Activated CD8-positive, alpha-beta memory T cell treated with anti-CD3 and anti-CD28 coated beads, Interleukin-2, amount 50 U/mL, for 24 hours (primary cell): ENCODE results near the gene HRNR.
"Not testable (repeated sequence)": the region's sequence is repeated elsewhere in the genome, so short reads cannot be mapped to it uniquely, and the experiment has no call there.

ENCODE experiments used
- DNase-seq: peaks from one replicate; pipeline ENCODE4 v3.0.0-alpha.2; 2020; ENCODE audit errors: extremely low read depth

Gene HRNR

GRCh38 chr1:152224093-152224492 is at the start of gene HRNR:
TSS of gene HRNR (minus strand) at chr1:152224193. CDS start at chr1:152223253, 940 bp downstream.
- no peak for DNase-seq

GRCh38 chr1:152256394-152256793 is 32.4 kb upstream of the HRNR start:
- not testable (repeated sequence) for DNase-seq

GRCh38 chr1:152252157-152252556 is 28.2 kb upstream of the HRNR start:
- DNase-seq: no peak

DNA sequence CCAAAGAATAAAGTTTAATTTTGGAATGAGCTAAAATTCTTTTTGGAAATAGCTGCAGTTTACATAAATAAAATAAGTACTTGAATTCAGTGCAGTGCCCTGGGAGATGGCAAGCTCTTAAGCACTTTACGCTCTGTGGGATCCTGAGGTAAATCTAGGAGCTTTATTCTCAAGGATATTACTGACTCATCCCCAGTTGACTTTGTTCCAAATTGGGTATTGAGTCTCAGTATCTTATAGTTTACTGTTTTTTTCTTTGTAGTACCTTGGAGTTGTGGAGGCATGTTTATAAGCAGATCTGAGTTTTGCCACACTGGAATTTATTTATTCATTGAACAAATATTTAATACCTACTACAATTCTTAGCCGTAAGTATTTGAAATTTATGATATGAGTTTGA is 27.4 kb upstream of the HRNR start:
- no peak for DNase-seq

DNA sequence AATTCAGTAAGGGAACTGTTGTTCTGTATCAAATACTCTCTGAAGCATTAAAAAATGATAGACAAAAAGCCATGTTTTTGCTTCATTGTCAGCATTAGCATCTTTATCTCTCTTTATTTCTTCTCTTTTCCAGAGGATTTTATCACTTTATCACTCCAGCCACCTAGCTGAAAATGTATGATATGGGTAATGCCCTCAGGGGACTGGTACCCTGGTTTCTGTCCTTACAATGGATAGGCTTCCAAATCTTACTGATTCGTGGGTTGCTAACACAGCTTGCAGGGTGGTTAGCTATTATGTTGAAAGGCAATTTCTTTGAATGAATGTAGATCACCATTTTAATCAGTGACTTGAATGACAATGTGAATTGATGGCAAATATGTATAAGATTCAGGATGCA is 23.3 kb upstream of the HRNR start:
- DNase-seq: no peak

GRCh38 chr1:152244576-152245273 is 20.7 kb upstream of the HRNR start:
- no peak for DNase-seq

DNA sequence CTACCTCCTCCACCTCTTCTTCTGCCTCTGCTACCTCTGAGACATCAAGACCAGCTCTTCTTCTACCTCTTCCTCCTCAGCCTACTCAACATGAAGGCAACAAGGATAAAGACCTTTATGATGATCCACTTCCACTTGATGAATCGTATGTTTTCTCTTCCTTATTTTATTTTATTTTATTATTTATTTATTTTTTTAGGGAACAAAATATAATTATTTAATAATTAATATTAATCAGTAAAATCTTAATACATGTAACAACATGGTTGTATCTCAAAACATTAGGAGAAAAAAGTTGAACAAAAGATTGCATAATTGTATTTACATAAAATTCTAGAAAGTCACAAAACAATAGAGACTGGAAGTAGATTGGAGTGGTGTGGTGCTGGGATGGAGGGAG is 13.1 kb upstream of the HRNR start:
- no peak for DNase-seq

DNA sequence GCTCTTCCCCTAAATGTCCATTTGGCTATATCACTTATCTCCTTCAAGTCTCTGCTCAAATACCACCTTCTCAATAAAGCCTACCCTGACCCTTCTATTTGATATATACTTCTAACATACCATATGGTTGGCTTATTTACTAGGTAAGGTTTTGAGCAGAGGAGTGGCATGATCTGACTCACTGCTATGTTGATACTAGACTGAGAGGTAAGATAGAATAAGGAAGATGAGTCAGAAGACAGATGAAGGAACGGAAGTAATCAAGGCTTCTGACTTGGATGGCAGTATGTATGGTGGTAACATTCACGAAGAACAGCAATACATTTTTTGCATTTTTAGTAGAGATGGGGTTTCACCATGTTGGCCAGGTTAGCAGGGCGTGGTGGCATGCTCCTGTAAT is 4.8 kb upstream of the HRNR start:
- no peak for DNase-seq

DNA sequence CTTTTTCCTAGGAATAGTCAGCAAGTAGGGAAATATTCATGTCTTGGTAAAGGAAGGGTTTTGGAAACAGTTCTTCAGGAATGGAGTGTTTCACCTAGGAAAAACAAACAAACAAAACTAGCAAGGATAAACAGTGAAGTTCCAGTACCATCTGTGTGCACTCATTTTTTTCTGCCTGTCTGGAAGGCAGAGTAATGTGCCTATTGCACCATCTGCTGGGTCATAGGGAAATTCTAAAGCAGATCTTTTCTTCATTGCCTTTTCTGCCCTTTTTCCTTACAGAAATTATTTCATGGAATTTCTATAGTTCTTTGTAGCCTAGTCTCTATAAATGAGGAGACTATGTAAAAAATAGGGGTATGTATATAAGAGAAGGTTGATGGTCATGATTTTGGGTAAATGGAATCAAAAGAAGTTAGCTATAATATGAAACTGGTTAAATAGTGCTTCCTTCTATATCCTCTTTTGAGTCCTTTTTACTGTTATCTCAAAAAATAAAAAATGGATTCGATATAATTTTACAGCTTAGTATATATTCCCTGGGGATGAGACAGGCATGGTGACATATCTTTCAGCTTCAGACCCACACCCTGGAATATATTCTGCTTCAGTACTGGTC is 3.4 kb upstream of the HRNR start:
- DNase-seq: no peak

DNA sequence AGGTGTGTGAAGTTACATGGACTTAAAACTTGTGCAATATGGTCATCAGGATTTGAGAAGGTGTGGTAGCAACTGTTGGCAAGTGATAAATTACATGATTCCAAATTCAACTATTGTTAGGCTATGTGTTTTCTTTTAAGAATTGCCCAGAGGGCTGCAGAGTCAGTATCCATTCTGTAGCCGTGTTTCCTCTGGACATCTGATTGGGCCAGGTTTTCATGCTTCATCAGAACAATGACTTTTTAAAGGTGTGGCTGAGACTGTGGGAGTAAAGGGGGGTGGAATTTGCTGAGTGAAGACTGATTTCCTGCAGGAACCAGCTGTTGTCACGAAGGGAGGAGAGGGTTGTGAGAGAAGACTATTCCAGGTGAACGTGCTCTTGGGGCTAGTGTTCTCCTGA is 1.7 kb upstream of the HRNR start:
- no peak for DNase-seq

GRCh38 chr1:152220166-152221163 is 3.5 kb downstream of the HRNR start:
- no peak for DNase-seq

- not testable (repeated sequence) for DNase-seq
These were observed 4.6 kb downstream of the HRNR start for GRCh38 chr1:152219438-152219837.

- DNase-seq: no peak
These were observed 5.1 kb downstream of the HRNR start for GRCh38 chr1:152218762-152219436.

DNA sequence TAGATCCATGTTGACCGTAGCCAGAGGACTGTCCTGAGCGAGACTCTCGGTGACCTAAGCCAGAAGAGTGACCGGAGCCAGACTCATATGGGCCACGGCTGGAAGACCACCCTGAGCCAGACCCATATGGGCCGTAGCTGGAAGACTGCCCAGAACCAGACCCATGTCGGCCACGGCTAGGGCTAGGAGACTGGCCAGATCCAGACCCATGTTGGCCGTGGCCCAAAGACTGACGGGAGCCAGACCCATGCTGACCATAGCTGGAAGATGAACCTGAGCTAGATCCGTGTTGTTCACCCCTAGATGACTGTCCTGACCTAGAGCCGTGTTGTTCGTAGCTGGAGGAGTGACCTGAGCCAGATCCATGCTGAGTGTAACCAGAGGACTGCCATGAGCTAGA is 8.4 kb downstream of the HRNR start:
- DNase-seq: not testable (repeated sequence)

DNA sequence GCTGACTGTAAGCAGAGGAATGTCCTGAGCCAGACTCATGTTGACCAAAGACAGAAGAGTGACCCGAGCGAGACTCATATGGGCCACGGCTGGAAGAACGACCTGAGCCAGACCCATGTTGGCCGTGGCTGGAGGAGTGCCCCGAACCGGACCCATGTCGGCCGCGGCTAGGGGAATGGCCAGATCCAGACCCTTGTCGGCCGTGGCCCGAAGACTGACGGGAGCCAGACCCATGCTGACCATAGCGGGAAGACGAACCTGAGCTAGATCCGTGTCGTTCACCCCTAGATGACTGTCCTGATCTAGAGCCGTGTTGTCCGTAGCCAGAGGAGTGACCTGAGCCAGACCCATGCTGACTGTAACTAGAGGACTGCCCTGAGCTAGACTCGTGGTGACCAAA is 9.1 kb downstream of the HRNR start:
- DNase-seq: not testable (repeated sequence)

DNA sequence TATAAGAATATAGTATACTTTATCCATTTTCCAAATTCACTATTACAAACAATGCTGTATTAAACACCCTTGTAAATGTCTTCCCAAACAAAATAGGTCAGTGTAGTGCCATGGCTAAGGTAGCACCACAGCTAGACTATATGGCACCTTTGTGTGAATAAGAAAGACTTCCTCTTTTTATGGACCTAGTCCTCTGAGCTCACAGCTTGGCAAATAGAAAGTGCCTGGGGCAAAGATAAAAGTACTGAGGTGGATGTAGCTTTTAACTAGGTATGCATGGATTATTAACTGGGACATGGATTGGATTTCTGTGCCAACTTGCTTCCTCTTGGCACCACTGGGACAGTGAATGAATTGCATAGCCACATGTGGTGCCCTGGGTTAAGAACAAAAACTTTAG is 25.0 kb downstream of the HRNR start:
- no peak for DNase-seq

- DNase-seq: no peak
These were observed 26.5 kb downstream of the HRNR start for GRCh38 chr1:152197361-152197941.

GRCh38 chr1:152191711-152192110 is 32.3 kb downstream of the HRNR start:
- DNase-seq: no peak

- no peak for DNase-seq
These were observed 32.7 kb downstream of the HRNR start for GRCh38 chr1:152191260-152191659.

DNA sequence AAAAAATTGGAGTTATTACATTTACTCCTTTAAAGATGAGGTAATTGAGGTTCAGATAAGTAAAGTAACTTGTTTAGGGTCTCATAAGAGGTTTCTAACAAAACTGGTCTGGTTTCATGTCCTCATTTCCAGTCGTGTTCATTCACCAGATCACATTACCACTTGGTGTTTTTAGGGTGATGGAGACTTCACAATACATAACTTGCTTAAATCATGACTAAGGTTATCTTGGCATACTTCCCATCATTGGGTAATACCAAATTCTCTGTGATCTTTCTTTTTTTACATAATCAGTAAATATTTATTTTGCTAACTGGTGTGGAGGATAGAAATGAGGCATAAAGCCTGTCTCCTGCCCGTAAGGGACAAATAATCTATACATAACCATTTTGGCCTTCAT is 33.4 kb downstream of the HRNR start:
- DNase-seq: no peak

GRCh38 chr1:152189657-152190442 is 34.1 kb downstream of the HRNR start:
- peak; percentile 42 for DNase-seq
